NCI-H1105 (cell line): ENCODE data around the gene SLC16A6.
"Not testable (repeated sequence)": the region's sequence is repeated elsewhere in the genome, so short reads cannot be mapped to it uniquely, and the experiment has no call there.

ENCODE experiments used
- DNase-seq: peaks from one replicate; lab custom pipeline; 2025; lab: John Stamatoyannopoulos, UW

The SLC16A6 gene

DNA sequence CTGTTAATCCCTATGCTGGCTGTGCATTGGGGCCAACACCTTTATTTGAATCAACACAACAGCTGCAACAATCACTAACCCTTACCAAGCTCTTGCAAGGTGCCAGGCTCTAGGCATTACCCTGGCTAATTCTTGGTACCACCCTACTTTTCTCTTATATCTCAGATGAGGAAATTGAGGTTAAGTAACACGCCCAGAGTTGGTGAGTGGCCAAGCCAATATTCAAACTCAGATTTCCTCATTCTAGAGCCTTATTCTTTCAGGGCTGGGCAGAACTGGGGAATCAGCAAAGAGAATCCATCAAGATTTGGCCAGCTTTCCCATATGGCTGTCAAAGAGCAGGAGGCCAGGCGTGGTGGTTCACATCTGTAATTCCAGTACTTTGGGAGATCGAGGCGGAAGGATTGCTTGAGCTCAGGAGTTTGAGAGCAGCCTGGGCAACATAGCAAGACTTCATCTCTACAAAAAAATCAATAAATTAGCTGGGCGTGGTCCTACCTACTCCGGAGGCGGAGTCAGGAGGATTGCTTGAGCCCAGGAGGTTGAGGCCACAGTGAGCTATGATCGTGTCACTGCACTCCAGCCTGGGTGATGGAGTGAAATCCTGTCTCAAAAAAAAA lies 24.1 kb upstream of the SLC16A6 start:
- no peak for DNase-seq

DNA sequence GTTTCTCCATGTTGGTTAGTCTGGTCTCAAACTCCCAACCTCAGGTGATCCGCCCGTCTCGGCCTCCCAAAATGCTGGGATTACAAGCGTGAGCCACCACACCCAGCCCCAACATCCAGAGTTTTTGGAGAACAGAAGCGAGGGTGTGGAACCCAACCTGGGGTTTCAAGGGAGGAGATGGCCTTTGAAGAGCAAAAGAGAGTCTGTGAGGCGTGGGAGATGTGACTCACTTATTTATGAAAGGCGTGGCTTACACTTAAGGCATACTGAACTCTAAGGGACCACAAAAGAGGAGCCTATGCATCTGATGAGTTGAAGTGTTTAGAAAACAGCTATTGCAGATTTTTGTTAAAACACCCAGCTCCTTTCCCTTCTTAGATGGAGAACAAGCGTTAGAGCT lies 19.2 kb upstream of the SLC16A6 start:
- DNase-seq, result no peak

DNA sequence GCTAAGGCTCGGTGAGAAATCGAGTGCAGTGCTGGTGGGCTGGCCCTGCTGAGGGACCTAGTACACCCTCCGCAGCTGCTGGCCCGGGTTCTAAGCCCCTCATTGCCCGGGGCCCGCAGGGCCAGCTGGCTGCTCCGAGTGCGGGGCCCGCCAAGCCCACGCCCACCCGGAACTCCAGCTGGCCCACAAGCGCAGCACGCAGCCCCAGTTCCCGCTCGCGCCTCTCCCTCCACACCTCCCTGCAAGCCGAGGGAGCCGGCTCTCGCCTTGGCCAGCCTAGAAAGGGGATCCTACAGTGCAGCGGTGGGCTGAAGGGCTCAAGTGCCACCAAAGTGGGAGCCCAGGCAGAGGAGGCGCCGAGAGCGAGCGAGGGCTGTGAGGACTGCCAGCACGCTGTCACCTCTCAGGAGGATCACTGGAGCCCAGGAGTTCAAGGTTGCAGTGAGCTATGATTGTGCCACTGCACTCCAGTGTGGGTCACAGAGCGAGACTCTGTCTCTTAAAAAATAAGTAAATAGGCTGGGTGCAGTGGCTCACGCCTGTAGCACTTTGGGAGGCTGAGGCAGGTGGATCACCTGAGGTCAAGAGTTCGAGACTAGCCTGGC lies 18.2 kb upstream of the SLC16A6 start:
- not testable (repeated sequence) for DNase-seq

DNA sequence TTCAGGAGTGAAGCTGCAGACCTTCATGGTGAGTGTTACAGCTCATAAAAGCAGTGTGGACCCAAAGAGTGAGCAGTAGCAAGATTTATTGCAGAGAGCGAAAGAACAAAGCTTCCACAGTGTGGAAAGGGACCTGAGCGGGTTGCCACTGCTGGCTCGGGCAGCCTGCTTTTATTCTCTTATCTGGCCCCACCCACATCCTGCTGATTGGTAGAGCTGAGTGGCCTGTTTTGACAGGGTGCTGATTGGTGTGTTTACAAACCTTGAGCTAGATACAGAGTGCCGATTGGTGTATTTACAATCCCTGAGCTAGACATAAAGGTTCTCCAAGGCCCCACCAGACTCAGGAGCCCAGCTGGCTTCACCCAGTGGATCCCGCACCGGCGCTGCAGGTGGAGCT lies 17.6 kb upstream of the SLC16A6 start:
- DNase-seq, result not testable (repeated sequence)

DNA sequence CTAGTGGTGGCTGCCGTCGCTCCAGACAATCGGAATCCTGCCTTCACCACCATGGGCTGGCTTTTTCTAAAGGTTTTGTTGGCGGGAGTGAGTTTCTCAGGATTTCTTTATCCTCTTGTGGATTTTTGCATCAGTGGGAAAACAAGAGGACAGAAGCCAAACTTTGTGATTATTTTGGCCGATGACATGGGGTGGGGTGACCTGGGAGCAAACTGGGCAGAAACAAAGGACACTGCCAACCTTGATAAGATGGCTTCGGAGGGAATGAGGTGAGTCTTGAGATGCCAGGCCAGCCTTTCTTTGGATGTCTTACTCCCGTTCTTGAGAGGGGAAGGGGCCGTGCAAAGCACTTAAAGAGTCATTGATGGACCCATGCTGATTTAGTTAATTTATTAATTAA lies 16.5 kb upstream of the SLC16A6 start:
- no peak for DNase-seq

DNA sequence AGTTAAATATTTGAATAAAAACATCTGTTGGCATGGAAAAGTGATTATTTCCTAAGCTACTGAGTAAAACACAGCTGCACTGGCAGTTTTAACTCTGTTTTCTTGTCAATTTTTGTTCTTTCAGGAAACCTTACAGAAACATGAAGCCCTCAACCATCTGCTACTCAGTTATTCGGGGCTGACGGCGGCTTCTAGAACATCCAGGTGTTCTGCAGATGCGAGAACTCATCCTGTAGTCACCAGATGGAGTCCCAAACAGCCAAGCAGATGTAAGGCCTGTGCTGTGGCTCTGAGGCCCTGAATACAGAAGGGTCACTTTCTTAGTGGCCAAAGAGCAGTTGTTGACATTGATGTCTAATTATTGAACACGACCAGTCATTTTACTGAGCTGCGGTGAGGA lies 15.9 kb upstream of the SLC16A6 start:
- DNase-seq, result no peak

DNA sequence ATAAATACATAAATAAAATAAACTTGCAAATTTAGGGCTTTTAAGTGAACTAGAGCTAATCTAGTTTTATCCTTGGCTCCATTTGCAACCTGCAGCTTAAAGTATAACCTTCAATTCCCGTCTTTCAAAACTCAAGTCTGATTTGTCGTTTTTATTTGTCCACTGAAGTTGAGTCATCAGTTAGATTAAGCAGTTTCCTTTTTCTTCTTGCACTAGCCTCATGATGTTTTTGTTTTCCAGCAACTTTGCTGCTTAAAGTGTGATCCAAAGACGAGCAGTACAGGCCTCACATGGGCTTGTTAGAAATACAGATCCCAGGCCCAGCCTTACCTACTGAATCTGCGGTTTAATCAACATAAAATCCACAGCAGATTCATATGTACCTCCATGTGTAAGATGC lies 14.2 kb upstream of the SLC16A6 start:
- no peak for DNase-seq

DNA sequence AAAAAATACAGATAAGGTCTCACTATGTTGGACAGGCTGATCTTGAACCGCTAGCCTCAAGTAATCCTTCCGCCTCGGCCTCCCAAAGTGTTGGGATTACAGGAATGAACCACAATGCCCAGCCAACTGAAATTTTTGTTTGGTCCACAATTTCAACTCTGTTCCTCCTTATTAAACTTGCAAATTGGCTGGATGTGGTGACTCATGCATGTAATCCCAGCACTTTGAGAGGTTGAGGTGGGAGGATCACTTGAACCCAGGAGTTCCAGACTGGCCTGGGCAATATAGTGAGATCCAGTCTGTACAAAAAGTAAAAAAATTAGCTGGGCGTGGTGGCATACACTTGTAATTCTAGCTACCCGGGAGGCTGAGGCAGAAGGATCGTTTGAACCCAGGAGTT lies 13.8 kb upstream of the SLC16A6 start:
- no peak for DNase-seq

DNA sequence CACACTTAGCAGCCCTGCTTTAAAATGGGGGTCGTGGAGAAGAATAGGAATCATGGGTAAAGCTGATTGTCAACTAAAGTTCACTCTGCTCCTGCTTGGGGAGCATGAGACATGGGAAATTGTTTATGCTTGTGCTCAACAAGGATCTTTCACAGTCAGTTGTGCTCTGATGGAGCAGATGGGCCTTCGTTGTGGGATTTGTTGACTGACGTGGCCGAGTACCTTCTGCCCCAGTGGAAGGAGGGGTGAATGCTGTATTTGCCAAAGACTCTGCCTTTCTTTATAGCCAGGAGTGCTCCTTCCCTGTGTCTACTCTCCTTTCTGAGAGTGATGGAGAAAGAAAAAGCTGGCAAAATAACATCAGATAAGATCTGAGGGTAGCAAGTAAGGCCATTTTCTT lies 11.7 kb upstream of the SLC16A6 start:
- DNase-seq, result no peak

DNA sequence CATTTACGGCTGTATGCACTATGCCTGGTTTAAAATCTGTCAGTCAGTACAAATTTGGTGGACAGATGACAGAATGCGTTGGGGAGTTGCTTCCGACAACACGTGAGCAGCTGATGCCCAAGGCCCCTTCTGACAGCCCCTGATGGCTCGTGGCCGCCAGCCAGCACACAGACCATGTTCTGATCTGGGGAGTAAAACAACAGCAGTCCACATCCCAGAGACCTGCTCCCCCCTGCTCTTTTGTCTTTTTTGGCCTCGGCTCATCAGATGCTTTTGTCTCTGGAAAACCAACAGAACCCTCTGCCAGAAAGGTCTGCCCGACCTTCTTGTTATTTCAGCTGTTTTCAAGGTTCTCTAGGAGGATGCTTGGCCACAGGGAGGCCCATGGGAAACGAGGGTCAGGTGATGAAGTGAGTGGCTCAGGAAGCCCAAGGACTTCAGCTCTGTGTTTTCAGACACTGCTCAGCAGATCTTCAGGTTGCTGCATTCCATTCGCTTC lies 11.2 kb upstream of the SLC16A6 start:
- no peak for DNase-seq

DNA sequence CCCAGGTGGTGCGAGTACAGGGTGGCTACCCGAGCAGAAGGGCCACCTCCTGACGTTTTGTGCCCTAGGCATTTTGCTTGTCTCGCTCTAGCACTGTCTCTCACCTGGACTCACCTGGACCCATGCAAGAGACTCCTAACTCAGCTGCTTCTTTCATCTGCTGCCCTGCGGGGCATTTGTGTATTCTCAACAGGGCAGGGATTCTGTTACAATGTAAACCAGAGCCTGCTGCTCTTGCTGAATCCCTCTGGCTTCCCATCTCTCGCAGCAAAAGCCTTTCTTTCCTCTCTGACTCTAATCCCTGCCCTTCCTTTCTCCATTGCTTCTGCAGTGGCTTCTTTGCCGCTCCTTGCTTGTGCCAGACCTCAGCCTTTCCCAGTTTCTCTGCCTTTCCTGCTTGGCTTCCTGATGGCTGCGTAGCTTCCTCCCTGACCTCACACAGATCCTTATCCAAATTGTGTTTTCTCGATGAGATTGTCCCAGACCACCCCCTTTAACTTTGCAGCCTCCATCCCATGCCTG lies 10.6 kb upstream of the SLC16A6 start:
- DNase-seq, result no peak

DNA sequence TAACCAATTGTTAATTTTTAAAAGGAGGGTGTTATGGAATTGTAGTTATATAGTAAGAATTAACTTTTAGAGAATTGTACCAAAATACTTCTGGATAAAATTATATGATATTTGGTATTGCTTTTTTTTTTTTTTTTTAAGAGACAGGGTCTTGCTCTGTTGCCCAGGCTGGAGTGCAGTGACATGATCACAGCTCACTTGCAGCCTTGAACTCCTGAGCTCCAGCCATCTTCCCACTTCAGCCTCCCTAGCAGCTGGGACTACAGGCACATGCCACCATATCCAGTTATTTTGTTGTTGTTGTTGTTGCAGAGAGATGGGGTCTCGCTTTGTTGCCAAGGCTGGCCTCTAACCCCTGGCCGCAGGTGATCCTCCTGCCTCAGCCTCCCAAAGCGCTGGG lies 8.9 kb upstream of the SLC16A6 start:
- DNase-seq, result no peak

DNA sequence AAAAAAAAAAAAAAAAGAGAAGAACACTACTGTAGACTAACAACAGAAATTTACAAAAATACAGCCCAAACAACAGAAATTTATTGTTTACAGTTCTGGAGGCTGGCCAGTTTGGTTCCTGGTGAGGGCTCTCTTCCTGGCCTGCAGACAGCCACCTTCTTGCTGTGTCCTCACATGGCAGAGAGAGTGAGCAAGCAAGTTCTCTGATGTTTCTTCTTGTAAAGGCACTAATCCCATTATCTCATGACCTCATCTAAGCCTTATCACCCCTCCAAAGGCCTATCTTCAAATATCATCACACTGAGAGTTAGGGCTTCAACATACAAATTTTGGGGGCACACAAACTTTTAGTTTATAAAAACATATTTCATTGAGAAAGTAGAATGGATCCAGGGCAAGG lies 7.7 kb upstream of the SLC16A6 start:
- DNase-seq, result no peak

DNA sequence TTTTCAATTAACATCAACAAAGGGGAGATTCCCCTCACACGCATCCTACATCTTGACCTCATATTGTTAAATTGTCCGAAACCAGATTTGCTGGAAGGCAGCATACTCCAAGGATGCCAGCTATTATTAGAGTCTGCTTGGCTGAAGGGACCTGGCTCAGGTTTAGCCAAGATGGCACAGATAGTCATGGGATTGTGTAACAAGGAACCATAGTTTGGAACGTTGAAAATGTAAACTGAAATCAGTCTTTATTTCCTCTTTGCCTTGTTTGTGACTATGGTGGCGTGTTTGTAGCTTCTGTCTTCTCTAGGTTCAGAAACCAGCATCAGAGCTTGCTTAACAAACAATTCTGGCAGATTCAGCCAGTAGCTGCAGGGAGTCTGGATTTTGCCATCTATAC lies 6.3 kb upstream of the SLC16A6 start:
- DNase-seq, result no peak

DNA sequence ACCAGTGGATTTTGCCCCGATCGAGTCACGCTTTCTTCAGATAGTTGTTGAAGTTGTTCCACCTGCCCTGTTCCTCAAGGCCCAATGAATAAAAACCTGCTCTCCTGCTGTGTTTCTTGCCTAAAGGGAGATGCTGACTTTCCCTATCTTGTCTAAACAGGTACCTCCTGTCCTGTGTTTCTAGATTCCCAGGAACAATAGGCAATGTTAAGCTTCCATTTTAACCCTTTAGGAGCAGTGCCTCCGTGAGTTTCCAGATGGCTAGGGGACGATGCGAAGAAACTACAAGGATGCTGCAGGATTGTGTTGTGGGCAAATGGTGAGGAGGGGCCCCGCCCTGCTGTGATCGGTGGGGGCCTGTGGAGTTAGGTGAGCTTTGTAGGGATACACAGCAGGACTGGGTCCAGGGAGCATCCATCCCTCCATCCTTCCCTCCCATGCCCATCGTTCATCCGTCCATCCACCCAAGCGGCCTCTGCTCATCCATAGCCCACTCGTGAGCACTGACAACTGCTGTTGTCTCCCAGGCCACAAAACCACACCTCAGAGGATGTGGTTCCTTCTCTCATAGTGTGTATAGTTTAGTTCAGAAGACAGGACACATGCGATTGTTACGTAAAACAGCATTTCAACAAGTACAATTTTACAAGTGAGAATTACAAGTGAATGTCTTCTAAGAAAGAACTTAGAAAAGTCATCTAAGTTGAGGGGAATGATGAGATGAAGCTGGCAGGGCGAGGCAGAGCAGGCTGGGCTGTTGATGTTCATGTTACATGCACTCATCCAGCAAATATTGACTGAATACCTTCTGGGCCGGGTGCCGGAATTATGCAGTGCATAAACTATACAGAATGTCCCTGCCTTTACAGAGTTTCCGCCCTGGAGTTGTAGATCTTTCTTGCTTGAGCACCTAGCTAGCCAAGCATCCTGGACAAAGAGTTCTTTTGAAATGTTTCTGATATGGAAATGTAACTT lies 5.6 kb upstream of the SLC16A6 start:
- DNase-seq, result no peak

DNA sequence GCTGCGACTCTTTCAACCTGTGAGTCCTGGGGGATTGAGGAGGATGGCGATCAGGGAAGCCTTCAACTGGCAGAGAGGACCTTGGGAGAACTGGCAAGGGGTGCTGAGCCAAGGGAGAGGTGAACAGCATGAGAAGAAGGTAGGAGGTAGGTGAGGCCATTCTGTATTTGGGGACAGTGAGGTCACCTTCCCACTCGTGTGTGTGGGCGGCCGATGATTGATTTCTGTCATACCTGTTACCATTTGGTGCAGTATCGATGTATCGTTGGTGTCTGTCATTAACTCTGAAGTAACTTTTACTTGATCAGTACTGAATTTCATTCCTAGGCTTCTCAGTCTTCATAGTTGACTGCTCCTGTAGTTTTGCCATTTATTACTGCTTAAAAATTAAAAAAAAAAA lies 4.2 kb upstream of the SLC16A6 start:
- no peak for DNase-seq

DNA sequence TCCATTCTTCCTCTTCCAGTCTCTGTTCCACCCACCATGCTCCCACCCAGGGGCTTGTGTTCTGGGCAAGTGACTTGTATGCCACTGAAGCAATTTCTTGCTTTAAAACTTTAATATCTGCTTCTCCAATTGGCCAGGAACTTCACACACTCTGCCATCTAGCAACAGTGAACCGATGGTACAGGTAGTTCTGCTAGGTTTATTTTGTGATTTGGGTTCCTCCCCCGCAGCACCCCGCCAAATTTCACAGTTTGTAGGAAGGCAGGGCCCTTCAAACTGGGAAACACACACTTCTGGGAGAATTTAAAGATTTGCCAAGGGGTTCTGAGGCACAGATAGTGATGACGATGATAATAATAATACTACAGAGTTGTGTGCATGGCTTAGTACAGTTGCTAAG lies 3.7 kb upstream of the SLC16A6 start:
- no peak for DNase-seq

DNA sequence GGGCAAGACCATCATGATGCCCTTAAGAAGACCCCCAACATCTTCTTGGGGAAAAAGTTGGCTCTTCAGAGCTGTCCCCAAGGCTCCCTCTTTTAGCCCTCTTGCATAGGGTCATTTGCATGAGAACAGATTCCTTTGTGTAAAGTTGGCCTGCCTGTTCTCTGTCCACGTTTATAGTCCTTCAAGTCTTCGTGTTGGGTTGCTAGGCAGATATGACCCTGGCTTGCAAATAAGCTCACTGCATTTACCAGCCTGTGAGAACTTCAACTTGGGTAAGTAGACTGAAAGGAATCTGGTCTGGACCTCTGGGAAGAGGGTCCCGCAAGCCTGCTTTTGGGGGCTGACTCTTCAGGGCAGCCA lies 3.2 kb upstream of the SLC16A6 start:
- no peak for DNase-seq

DNA sequence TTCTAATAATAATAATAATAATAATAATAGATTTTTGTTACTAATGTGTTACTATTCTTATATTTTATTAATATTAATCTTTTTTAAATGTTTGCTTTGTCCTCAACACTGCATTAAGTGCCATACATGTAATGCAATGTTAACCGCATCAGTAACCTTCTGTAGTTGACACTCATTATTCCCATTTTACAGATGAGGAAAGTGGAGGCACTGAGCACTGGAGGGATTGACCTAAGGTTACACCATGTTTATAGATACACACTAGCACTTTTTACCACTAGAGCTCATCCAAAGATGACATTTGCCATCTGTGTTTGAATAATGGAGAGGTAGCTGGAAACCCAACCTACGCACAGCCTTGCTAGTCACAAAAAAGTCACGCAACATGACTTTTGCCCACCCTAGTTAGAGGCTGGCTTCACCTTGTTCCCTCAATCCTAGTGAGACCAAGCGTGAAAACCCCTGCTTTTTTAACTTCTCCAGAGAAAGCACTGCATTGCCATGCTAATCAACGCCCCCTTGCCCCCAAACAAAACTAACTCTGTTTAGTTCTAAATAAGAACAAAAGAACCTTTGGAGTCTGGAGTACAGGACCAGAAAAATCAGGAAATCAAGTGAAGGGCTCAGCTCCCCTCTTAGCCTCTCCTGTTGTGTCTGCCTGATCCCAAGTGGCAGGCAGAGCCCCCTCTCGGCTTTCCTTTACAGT lies 2.7 kb upstream of the SLC16A6 start:
- DNase-seq, result no peak

DNA sequence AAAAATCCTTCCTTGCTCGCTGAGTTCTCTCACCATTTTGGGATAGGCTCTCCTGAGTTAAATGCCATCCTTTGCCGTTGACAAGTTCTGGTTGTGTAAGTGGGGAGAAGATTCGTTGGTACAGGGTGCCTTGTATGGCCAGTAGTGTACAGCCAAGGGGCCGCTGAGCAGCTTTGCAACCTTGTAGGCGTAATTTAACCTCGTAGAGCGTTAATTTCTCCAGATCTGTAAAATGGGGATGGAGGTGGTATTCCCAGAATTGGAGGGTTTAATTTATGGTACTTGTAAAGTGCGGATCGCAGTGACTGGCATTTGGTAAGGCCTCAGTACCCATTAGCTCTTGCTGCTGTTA lies 1.7 kb upstream of the SLC16A6 start:
- no peak for DNase-seq

DNA sequence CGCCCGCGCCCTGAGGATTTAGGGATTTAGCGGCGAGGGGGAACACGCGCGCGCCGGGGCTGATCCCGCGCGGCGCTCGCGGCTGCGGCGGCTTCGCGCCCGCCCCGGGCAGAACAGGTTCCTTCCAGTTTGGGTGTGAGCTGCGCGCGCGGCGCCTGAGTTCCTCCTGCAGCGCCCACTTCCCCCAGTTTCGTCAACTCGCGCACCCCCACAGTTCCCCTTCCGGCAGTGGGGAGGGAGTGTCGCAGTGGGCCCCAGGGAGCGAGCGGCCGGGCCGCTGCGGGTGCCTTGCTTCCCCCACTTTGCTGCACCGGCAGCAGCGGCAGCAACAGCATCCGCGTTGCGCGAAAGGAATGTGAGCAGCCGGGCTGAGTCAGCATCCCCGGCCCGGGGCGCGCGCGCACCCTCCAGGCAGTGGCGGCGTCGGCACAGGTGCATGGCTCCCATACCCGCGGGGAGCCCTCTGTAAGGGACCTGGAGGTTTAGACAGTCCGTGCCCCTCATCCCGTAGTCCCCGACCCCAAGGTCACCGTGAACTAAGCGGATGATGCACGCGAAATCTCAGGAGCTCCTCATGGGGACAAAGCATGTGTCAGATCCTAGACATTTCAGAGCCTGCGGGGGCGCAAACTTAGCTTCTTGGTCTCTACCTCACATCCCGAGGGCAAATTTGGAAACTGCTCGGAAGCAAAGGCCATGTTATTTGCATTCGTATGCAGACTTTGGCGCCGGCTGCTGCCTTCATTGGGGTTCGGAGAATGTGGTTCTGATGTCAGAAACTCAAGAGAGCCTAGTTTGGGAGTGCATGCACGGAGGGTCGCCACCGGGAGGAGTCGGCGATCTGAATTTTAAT lies 1.1 kb upstream of the SLC16A6 start:
- DNase-seq, result peak; percentile 46
